H9 (cell line): ENCODE measurements around the gene UQCR11. TPM values are rescaled to one million over a fixed set of nuclear protein-coding genes. Genes with fewer than 3 reads are reported as not detected.

ENCODE experiments used
- DNase-seq: peaks from one replicate; pipeline ENCODE4 v3.0.0-alpha.2; 2017
- H2AFZ ChIP-seq: one replicate; pipeline ENCODE4 v1.6.1; 2013; ENCODE audit warnings: mild to moderate bottlenecking, low read length, control low read depth, moderate library complexity
- H2AK5ac ChIP-seq: 2 replicates; pipeline ENCODE4 v1.6.1; 2013; ENCODE audit warnings: low read length, control low read depth, mixed read lengths; ENCODE audit not compliant: insufficient read length
- H2BK120ac ChIP-seq: one replicate; pipeline ENCODE4 v1.6.1; 2013; ENCODE audit warnings: low read depth, mild to moderate bottlenecking, low read length, control low read depth, inconsistent platforms; ENCODE audit not compliant: poor library complexity, severe bottlenecking
- H2BK12ac ChIP-seq: 2 replicates; pipeline ENCODE4 v1.6.1; 2013; ENCODE audit warnings: low read length, control low read depth, mixed read lengths, low read depth; ENCODE audit not compliant: insufficient read length
- H2BK15ac ChIP-seq: 2 replicates; pipeline ENCODE4 v1.6.1; 2013; ENCODE audit warnings: low read depth, low read length, control low read depth
- H2BK20ac ChIP-seq: one replicate; pipeline ENCODE4 v1.6.1; 2013; ENCODE audit warnings: low read depth, mild to moderate bottlenecking, low read length, control low read depth, inconsistent platforms; ENCODE audit not compliant: poor library complexity, severe bottlenecking
- H2BK5ac ChIP-seq: 2 replicates; pipeline ENCODE4 v1.6.1; 2013; ENCODE audit warnings: low read length, control low read depth, mixed read lengths; ENCODE audit not compliant: insufficient read length
- H3K14ac ChIP-seq: 2 replicates; pipeline ENCODE4 v1.6.1; 2013; ENCODE audit warnings: low read length, control low read depth; ENCODE audit not compliant: insufficient read depth
- H3K18ac ChIP-seq: 2 replicates; pipeline ENCODE4 v1.6.1; 2013; ENCODE audit warnings: low read depth, mild to moderate bottlenecking, mixed read lengths, low read length, control low read depth; ENCODE audit not compliant: insufficient read length
- H3K23ac ChIP-seq: 2 replicates; pipeline ENCODE4 v1.6.1; 2013; ENCODE audit warnings: low read length, control low read depth, mixed read lengths, low read depth; ENCODE audit not compliant: insufficient read length
- H3K23me2 ChIP-seq: 2 replicates; pipeline ENCODE4 v1.6.1; 2013; ENCODE audit warnings: low read depth, mild to moderate bottlenecking, mixed read lengths, low read length, control low read depth; ENCODE audit not compliant: insufficient read length, poor library complexity, severe bottlenecking
- H3K27ac ChIP-seq: 2 replicates; pipeline ENCODE4 v1.5.1; 2013; ENCODE audit warnings: low read length, control low read depth, mixed read lengths, low read depth; ENCODE audit not compliant: insufficient read length
- H3K27me3 ChIP-seq: 2 replicates; pipeline ENCODE4 v1.6.1; 2013; ENCODE audit warnings: low read length, control low read depth, inconsistent platforms; ENCODE audit not compliant: insufficient read depth
- H3K4ac ChIP-seq: 2 replicates; pipeline ENCODE4 v1.6.1; 2013; ENCODE audit warnings: low read depth, mild to moderate bottlenecking, control low read depth, inconsistent platforms, low read length, moderate library complexity
- H3K4me1 ChIP-seq: 2 replicates; pipeline ENCODE4 v1.6.1; 2013; ENCODE audit warnings: low read length, control low read depth, inconsistent platforms; ENCODE audit not compliant: insufficient read depth
- H3K4me2 ChIP-seq: 2 replicates; pipeline ENCODE4 v1.6.1; 2013; ENCODE audit warnings: low read length, control low read depth, mixed read lengths; ENCODE audit not compliant: insufficient read length, insufficient read depth
- H3K56ac ChIP-seq: 2 replicates; pipeline ENCODE4 v1.6.1; 2013; ENCODE audit warnings: low read depth, mild to moderate bottlenecking, mixed read lengths, low read length, control low read depth; ENCODE audit not compliant: insufficient read length
- H3K79me1 ChIP-seq: 2 replicates; pipeline ENCODE4 v1.6.1; 2013; ENCODE audit warnings: low read depth, mild to moderate bottlenecking, moderate library complexity, low read length, control low read depth, inconsistent platforms; ENCODE audit not compliant: insufficient read depth, poor library complexity, severe bottlenecking
- H3K79me2 ChIP-seq: 2 replicates; pipeline ENCODE4 v1.6.1; 2013; ENCODE audit warnings: low read length, control low read depth, inconsistent platforms; ENCODE audit not compliant: insufficient read depth
- H3K9ac ChIP-seq: 2 replicates; pipeline ENCODE4 v1.6.1; 2013; ENCODE audit warnings: low read length, control low read depth, mixed read lengths; ENCODE audit not compliant: insufficient read length; ENCODE audit errors: extremely low read depth
- H3K9me3 ChIP-seq: one replicate; pipeline ENCODE4 v1.6.1; 2013; ENCODE audit warnings: low read depth, low read length, inconsistent platforms; ENCODE audit not compliant: control insufficient read depth
- H3T11ph ChIP-seq: one replicate; pipeline ENCODE4 v1.6.1; 2013; ENCODE audit warnings: mild to moderate bottlenecking, low read length, control low read depth, inconsistent platforms
- H4K20me1 ChIP-seq: one replicate; pipeline ENCODE4 v1.6.1; 2013; ENCODE audit not compliant: control insufficient read depth, insufficient read length, insufficient read depth
- H4K5ac ChIP-seq: 2 replicates; pipeline ENCODE4 v1.6.1; 2013; ENCODE audit warnings: low read depth, mild to moderate bottlenecking, mixed read lengths, low read length, control low read depth; ENCODE audit not compliant: insufficient read length
- H4K8ac ChIP-seq: replicated peaks from 2 replicates; pipeline ENCODE4 v1.6.1; 2013; ENCODE audit warnings: low read length, control low read depth, mixed read lengths, low read depth; ENCODE audit not compliant: insufficient read length
- H4K91ac ChIP-seq: 2 replicates; pipeline ENCODE4 v1.6.1; 2013; ENCODE audit warnings: low read depth, mild to moderate bottlenecking, moderate library complexity, mixed read lengths, low read length, control low read depth; ENCODE audit not compliant: insufficient read length
- H3K27ac Mint-ChIP-seq, 3 experiments: 2 replicates in 2 of 3; 3 replicates in 1 of 3; pipeline ENCODE4 v1.8.0; 2020 to 2021; ENCODE audit warnings: mixed read lengths in 3 of 3, mild to moderate bottlenecking in 1 of 3, moderate library complexity in 1 of 3
- H3K27me3 Mint-ChIP-seq: 2 replicates; pipeline ENCODE4 v1.8.0; 2021; ENCODE audit warnings: low read depth, mild to moderate bottlenecking, moderate library complexity, mixed read lengths
- H3K36me3 Mint-ChIP-seq, 3 experiments: 2 replicates in 2 of 3; 3 replicates in 1 of 3; pipeline ENCODE4 v1.8.0; 2020 to 2021; ENCODE audit warnings: low read depth in 3 of 3, mixed read lengths in 3 of 3; ENCODE audit not compliant: insufficient read depth in 1 of 3
- H3K4me1 Mint-ChIP-seq, 2 experiments: 2 replicates each; pipeline ENCODE4 v1.8.0; 2020; ENCODE audit warnings: mixed read lengths in 2 of 2
- H3K4me3 Mint-ChIP-seq, 2 experiments: 2 replicates in 1 of 2; 3 replicates in 1 of 2; pipeline ENCODE4 v1.8.0; 2020 to 2021; ENCODE audit warnings: mild to moderate bottlenecking in 2 of 2, mixed read lengths in 2 of 2, moderate library complexity in 1 of 2
- H3K9me3 Mint-ChIP-seq, 2 experiments: 2 replicates in 1 of 2; 3 replicates in 1 of 2; pipeline ENCODE4 v1.8.0; 2020; ENCODE audit warnings: mild to moderate bottlenecking in 2 of 2, mixed read lengths in 2 of 2, moderate library complexity in 1 of 2
- WGBS: extraction: QIAGEN DNeasy Blood & Tissue Kit; methylation state at CpG from one replicate; pipeline ENCODE4 v1.1.7; 2013; ENCODE audit warnings: missing lambda C conversion rate, low lambda C conversion rate, mixed read lengths; ENCODE audit not compliant: insufficient read length; ENCODE audit errors: extremely low coverage; 5-methylcytosine and 5-hydroxymethylcytosine counted together
- total RNA-seq: library from RNA; stranded (reverse); gene quantifications from 2 replicates; pipeline ENCODE4 v1.2.1, GENCODE V29; 2021
- TF ChIP-seq, protein P1 (sequence below): fragments of 200-600 bp; sonication (generic); conservative IDR thresholded peaks from 3 replicates; pipeline ENCODE4 v1.8.0; 2021; ENCODE audit warnings: antibody characterized with exemption, mild to moderate bottlenecking

The UQCR11 gene
- total RNA-seq, 1 experiment from 2014 or later: 174 TPM

DNA sequence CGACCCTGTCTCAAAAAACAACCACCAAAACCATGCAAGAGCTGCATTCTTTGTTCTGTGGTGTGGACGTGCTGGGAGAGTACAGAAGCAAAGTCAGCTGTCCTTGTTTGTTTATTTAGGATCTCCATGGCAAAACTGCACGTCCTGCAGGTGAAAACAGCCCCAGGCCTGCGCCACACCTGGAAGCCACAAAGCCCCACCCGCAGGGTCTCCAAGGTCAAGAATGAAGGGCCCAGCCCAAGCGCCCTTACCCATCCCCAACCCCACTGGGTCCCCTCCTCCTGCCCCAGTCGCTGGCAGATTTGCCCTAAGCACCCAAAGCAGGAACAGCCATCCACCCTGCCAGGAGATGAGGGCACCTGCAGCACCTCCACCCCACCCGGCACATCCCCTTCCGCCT is 23.1 kb downstream of the UQCR11 start:
- Histone ChIP-seq H2BK20ac (no peak overlapping the region), H3K4me2 (no peak overlapping the region), H2BK5ac (no peak overlapping the region), H3K23me2 (no peaks in the 10 kb centered on the region), H3K4me1 (no peaks in the 10 kb centered on the region), H3K4ac (no peak overlapping the region), H4K8ac (no peak overlapping the region), H3K9ac (no peak overlapping the region), H2BK120ac (no peak overlapping the region), H3K9me3 (no peaks in the 10 kb centered on the region), H2AFZ (no peak overlapping the region), H3K14ac (no peak overlapping the region; the same call in 1 of the 2 replicates), H3T11ph (no peak overlapping the region), H3K56ac (no peak overlapping the region), H3K79me1 (peaks cover 7% of the 10 kb centered on the region), H4K5ac (no peak overlapping the region), H3K27ac (no peak overlapping the region), H3K27me3 (no peaks in the 10 kb centered on the region), H3K79me2 (peaks cover 7% of the 10 kb centered on the region; the same call in 1 of the 2 replicates), H2BK15ac (no peak overlapping the region), H2AK5ac (no peak overlapping the region), H4K91ac (no peak overlapping the region), H3K18ac (no peak overlapping the region), H2BK12ac (no peak overlapping the region), H4K20me1 (peaks cover 2% of the 10 kb centered on the region), H3K23ac (no peak overlapping the region)
- Mint-ChIP-seq H3K4me3 (no peak overlapping the region), H3K9me3 (no peaks in the 10 kb centered on the region; a peak in 1 of 5 replicates), H3K27me3 (peaks cover 2% of the 10 kb centered on the region), H3K36me3 (peaks cover 37 to 78% (median 77%) of the 10 kb centered on the region in 3 experiments; a peak in 6 of 7 replicates), H3K27ac (no peak overlapping the region), H3K4me1 (no peaks in the 10 kb centered on the region)
- no CpG with 5 or more reads among the region's 9 CpGs for WGBS
- no peak for DNase-seq
- TF ChIP-seq, protein P1, sequence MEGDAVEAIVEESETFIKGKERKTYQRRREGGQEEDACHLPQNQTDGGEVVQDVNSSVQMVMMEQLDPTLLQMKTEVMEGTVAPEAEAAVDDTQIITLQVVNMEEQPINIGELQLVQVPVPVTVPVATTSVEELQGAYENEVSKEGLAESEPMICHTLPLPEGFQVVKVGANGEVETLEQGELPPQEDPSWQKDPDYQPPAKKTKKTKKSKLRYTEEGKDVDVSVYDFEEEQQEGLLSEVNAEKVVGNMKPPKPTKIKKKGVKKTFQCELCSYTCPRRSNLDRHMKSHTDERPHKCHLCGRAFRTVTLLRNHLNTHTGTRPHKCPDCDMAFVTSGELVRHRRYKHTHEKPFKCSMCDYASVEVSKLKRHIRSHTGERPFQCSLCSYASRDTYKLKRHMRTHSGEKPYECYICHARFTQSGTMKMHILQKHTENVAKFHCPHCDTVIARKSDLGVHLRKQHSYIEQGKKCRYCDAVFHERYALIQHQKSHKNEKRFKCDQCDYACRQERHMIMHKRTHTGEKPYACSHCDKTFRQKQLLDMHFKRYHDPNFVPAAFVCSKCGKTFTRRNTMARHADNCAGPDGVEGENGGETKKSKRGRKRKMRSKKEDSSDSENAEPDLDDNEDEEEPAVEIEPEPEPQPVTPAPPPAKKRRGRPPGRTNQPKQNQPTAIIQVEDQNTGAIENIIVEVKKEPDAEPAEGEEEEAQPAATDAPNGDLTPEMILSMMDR: no peak
